HG02798 (cell line): ENCODE results near the gene GLRX3.
"Not testable (repeated sequence)": the region's sequence is repeated elsewhere in the genome, so short reads cannot be mapped to it uniquely, and the experiment has no call there.

Experiments
- ATAC-seq: cut with Tn5 transposase; IDR thresholded peaks from one replicate; pipeline ENCODE4 v1.9.1; 2021; ENCODE audit warnings: mild to moderate bottlenecking; ENCODE audit not compliant: unreplicated experiment, poor library complexity

GLRX3 gene

DNA sequence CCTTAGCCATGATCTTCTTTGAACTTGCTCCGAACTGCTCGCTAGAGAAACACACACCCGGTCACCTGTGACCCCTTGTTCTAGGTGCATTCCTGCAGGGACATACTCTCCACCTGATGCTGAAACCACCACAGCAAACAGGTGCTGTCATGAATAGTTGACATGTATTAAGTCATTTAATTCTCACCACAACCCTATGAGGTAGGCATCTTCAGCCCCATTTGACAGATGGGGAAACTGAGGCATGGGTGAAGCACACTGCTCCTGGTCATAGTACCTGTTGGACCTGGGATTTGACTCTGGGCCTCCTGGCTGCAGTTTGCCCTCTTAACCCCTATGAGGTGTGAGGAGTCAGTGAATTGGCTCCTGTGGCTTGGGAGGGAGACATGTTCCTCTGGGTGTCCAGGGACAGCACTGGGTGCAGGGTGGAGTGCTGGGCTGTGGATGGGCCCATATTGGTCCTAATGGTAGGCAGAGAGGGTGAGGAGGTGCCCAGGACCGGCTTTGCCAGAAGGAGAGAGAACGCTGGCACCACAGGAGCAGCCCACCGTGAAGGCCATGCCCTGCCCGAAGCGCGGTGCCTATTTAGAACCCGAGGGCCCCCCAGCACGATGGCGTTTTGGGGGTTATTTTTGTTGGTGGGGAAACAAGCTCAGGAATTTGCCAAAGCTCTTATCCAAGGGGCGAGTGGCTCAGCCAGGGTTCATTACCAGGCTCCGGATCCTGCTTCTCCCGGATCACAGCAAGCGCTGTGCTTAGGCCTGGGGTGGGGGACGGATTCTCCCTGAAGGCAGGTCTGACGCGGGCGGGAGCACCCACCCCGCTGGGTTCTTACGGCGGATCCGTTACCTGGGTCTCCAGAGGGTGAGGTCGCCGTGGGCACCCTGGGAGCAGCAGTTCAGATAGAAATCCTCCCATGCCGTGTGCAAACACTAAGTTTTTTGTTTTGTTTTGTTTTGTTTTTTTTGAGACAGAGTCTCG, 52.3 kb downstream of the GLRX3 start:
- no peak for ATAC-seq

DNA sequence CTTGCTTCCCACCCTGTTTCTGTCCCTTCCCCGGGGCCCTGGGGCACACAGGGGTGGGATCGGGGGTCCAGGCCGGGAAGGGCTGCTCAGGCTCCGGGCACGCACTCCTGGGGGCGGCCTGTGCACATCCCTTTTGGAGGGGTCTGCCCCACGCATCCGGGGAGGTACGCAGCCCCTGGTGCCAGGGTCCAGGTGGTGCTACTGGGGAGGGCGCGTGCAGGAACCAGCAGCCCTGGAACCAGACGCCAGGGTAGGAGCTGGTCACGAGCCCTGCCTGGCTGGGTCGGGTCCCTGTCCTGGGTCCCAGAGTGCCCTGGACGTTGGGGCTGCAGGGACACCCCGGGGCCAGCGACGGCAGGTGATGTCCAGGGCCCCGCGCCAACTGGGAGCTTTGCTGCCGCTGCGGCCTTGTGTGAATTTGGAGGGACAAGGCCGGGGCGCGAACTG, 53.4 kb downstream of the GLRX3 start:
- no peak for ATAC-seq

DNA sequence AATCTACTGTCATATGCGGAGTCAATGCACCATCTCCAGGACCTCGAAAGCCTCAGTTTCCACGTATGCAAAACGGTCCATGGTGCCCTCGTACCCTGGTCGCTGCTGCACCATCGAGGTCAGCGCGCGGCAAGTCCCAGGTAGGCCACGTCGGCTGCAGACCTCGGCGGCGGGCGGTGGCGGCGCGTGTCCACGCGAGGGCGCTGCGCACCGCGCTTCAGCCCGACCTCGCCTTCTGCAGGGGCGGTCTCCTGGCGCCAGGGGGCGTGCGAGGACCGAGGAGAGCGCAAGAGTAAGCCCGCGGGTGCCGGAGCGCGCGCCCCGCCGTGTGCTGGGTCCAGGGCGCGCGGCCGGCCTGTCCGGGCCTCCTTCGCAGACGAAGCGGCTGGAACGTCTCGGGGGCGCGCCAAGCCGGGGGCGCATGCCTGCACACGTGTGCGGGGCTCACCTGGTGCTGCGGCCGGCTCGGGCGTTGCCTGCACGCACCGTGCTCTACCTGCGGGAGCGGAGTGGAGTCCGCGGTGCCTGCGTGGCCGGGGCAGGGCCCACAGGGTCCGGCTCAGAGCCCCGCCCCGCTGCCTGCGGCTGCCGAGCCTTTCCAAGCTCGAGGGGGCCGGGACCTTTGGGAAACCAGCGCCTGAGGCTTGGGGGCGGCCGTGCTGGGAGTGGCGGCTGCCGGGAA, 54.0 kb downstream of the GLRX3 start:
- peak; percentile 95 for ATAC-seq

DNA sequence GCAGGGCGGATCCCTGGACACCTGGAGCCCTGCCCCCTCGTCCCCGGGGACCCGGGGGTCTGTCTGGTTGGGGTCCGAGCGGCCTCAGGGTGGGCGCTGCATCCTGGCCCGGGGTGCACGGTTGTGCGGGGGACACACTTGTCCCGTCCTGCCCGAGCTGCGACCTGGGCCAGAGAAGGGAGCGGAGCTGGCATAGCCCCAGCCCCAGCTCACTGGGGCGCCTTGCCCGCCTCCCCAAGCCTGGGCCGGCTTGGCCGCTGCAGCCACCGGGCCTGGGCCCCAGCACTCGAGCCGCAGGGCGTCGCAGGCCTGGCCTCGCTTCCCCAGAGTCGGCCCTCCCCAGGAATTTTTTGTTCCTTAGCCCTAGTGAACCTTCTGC, 54.5 kb downstream of the GLRX3 start:
- no peak for ATAC-seq

DNA sequence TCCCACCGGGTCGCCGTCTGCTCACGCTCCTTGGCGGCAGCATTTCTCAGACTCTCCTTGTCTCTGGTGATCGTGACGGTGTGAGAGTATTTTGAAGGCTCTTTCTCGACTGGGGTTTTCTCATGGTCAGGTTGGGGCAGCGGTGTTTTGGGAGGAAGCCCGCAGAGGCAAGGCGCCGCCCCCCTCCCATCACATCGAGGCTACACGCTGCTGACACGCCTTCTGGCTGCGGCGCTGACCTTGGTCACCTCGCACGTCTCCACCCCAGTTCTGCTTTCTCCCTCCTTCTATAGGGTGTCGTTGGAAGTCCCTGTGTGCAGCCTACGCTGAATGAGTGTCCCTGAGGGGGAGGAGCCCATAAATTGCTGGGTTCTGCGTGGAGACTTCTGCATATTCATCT, 55.2 kb downstream of the GLRX3 start:
- no peak for ATAC-seq

DNA sequence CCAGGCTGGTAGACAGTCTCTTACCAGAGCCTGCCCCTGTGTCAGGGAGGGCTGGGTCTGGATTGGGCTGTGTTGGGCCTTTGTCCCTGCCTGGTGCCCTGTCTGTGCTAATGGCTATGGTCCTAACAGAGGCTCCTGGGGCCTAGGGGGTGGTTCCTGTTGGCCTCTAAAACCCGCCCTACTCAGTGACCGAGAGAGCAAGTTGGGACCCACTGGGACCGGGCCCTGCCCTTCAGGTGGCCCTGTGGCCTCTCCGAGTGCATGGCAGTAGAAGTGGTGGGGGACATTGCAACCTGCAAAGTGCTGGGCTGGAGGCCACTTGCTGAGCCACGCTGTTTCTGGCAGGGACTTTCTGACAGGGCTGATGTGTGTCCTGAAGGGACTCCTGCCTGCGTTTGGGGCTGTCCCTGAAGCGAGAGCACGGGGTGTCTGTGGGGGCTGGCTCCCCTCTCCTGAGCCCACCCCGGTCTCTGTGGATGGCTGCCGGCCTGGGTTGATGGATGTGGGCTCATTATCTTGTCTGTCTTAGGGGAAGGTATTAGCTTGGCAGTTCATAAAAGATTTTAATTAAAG, 56.2 kb downstream of the GLRX3 start:
- ATAC-seq: no peak

DNA sequence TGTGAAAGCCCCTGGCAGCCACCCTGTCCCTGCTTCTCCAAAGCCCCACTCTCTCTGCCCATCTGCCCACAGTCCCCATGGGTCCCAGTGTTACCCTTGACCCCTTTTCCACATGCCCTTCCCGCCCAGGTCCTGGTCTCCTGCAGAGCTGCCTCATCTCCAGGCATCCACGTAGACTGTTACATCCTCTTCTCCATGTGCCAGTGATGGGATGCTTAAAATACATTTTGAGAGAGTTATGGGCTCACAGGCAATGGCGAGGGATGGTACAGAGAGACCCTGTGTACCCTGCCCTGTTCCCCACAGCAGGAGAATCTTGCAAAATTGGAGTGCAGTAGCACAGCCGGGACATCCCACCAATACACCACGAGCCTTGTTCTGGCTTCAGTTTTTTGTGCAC, 56.8 kb downstream of the GLRX3 start:
- ATAC-seq: no peak

DNA sequence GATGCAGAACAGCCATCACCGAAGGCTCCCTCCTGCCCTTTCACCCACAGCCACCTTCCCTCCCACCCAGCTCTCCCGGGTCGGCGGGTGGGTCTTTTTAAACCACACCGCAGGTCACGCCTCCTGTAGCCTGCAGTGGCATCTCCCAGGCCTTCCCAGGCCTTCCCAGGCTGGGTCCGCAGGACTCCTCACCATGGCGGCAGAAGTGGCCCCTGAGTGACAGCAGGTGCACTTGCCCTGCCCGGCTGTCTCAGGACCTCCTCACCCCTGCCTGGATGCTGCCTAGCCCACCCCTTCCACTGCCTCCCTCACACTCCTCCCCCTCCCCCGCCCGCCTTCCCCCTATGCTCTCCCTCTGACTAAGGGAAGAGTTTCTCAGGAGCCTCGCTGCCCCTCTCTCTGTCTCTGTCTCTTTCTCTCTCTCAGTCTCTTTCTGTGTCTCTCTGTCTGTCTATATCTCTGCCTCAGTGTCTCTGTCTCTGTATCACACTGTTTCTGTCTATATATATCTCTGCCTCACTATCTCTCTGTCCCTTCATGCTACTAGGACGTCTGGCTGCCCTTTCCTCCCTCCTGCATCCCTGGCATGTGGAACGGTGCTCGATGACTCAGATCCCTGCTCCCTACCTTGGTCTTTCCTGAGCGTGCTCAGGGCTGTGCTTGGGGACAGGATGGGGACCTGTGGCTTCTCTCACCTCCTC, 57.5 kb downstream of the GLRX3 start:
- ATAC-seq: no peak

DNA sequence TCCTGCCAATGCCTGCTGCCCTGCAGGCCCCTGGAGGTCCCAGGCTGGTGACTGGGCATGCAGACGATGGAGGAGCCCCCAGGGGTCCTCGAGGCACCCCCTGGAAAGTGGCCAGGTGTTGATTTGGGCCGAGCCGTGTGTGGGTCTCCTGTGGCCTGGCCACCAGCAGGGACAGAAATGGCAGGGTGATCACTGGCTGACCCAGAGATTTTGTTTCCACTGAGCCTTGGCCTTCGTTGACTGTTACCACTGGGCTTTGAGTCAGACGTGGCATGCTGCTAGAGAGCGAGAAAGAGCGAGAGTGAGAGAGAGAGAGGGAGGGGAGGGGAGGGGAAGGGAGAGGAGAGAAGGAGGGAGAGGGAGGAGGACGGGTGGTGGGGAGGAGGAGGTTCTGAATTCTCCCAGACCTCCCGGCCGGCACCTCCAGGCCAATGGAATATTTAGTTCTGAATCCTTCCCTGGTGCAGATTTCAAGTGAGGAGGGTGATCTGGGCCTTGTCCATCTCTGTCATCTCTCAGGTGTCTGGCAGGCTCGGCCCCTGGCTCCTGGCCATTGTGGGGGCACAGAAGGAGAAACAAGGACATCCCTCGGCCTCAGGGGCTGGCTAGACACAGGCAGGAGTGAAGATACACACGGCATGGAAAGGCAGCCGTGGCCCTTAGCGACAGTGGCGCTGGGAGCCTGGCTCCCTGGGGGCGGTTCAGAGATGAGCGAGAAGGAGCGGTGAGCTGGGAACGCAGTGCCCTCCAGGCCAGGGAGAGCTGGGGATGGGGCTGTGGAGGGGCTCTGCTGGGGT, 58.2 kb downstream of the GLRX3 start:
- ATAC-seq: no peak

DNA sequence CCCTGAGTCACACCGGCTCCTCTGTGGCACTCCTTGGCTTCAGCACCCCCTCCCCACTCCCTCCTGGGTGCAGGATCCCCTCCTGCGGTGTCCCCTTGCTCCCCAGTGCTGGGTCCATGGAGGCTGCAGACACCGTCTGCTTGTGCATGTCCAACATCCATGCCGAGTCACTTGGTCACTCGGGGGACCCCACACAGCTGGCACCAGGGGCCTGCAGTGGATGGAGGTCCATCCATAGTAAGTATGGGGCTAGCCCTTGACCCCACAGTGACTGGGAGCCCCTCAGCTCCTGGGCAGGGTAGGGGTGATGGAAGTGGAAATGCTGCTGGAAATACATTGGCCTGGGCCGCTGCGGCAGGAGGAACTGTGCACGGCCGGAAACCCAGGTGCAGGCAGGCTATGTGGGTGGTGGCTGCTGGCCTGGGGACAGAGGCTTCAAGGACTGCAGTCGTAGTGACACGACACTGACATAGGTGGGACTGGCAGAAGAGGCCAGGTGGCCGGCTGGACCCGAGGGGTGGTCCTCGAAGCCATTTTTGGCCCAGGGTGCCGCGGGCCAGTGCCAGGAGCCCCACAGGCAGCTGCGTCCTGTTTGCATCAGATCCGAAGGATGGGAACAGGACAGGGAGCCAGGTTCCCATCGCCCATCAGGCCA, 58.9 kb downstream of the GLRX3 start:
- no peak for ATAC-seq

DNA sequence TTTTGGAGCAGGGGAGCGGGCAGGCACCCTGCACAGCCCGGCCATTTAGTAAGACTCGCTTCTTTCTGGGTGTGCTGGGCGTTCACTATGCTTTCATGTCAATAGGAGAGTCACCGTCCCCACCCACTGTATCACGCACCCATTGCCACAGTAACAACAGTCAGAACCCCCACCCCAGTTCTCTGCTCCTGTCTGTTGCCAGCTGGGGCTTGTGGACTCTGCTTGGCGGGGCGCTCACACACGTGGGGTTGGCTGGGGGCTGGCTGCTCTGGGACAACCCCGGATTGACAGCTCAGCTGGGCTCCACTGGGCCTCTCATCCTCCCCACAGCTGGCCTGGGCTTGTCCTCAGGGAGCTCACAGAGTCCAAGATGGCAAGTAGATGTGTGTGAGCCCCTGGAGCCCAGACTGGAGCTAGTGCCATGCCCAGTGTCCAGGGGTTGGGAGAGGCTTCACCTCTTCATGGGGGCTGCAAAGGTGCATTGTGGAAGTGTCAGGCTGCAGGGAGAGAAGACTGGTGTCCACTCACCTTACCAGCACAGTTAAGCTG, 59.6 kb downstream of the GLRX3 start:
- ATAC-seq: no peak

DNA sequence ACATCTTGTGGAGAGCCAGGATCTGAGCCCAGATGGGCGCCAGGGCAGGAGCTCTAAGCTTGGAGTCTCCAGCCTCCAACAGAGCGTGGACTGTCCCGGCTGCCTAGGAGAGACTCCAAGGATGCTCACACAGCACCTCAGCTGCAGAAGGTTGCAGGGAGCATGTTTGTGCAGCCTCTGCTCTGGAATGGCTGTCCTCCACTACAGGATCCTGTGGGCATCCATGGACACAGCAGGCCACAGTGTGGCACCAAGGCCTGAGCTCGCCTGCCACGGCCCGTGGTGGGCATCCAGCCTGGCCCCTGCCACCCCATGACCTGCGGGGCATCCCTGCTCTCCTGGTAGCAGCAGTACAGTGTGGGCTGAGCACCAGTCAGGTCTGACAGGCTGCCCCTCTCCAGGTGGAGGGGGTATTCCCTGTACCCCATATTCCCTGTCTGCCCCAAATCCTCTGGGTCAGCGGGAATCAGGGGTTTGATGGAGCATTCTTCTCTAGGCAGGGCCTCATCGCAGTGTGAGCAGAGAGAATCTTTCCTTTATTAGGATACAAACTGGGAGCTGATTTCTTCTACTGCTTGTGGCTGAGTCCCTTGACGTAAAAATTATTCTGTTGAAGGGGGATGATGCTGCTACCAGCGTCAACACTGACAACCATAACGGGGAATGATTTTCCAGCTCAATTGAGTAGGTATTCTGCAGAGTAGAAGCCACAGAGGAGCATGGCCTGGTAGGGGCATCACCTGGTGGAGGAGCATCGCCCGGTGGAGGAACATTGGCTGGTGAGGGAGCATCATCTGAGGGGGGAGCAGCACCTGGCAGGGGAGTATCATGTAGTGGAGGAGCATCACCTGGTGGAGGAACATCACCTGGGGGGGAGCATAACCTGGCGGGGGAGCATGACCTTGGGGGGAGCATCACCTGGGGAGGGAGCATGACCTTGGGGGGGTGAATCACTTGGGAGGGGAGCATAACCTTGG, 60.6 kb downstream of the GLRX3 start:
- no peak for ATAC-seq

DNA sequence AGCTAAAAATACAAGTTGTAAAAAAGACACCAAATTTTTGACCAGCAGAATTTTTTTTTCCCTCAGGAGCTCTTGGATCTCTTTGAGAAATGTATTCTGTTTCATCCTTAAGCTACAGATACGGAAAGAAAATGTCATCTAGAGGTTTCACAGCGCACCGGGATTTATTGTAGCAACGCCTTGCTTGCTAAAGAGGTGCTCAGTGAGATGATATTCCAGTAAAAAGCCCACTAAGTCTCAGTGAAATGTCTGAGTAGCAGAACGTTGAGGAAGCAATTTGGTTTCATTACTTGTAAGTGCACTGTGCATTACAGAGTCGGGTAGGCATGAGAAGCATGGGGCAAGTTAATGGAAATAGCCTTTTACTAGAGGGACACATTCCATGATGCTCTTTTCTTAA, 62.5 kb downstream of the GLRX3 start:
- ATAC-seq: no peak

DNA sequence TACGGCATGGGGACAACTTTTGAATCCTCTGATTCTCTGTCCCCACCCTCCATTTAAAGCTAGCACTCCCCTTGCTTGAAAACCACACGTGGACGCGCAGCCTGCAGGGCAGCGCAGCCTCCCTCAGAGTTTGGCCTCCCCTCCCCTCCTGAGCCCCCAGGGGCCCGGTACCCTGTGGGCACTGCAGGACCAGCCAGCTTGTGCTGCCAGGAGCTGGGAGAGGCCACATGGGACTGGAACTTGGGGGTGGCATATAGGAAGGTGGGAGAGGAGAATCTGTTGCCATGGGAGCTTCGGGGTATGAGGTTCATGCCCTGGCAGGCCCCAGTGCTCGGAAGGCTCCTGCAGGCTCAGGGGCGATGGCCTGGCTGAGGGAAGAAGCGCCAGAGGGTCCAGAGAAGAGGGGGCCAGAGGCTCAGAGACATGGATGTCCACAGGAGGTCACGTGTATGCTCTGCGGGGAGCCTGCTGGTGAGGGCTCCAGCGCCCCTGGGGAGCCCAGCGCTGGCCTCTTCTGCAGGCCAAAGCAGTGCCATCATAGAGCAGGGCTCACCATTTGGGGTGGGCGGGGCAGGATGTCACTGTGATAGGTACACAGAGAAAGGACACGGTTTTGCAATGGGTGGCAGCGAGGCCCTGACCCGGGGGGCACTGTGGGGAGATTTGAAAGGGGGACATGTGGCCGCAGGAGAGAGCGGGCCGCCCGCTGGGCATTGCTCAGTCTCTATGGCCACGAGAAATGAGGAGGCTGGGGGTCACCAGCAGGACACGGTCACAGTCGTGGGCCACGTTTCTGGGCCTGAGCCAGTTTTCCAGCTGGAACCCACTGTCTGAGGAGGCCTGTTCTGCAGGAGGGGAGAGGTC, 64.2 kb downstream of the GLRX3 start:
- no peak for ATAC-seq

DNA sequence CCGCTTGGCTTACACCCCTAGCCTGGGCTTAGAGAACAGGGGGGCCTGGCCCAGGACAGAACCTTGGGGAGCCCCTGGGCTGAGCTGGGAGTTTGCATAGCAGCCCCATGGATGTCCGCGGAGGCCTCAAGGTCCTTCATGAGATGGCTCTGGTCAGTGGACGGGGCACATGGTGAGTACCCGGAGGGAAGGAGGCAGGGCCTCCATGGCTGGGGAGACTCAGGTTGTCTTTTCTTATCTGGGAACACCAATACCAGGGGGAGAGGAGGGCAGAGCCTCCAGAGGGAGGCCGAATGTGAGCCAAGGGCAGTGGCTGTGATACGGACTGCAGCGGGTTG, 64.8 kb downstream of the GLRX3 start:
- no peak for ATAC-seq

DNA sequence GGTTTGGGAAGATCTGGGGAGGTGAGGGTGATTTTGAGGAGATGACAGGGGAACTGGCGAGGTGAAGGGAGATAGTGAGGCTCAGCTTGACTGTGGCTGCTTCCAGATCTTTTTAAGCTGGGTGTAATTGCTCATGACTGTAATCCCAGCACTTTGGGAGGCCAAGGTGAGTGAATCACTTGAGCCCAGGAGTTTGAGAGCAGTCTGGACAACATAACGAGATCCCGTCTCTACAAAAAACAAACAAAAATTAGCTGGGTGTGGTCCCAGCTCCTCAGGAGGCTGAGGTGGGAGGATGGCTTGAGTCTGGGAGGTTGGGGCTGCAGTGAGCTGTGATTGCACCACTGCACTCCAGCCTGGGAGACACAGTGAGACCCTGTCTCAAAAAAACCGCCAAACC, 66.0 kb downstream of the GLRX3 start:
- ATAC-seq: not testable (repeated sequence)

DNA sequence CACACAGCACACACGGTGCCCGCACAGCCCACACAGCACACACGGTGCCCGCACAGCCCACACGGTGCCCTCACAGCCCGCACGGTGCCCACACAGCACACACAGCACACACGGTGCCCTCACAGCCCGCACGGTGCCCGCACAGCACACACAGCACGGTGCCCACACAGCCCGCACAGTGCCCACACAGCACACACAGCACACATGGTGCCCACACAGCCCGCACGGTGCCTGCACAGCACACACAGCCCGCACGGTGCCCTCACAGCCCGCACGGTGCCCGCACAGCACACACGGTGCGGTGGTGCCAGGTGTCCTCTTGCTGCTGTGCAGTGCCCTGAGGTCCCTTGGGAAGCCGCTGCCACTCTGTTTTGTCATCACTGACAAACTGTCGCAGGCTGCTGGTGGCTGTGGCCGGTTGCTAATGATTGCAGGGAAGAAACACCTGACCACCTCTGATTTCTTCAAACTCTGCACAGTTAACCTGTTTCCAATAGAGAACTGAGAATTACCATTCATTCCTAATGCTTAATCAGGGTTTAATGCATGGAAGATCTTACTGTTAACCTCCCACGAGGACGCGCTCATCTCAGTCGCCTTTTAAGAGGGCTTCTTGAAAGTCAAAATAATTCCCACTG, 66.9 kb downstream of the GLRX3 start:
- no peak for ATAC-seq
